Epidermal melanocyte (primary cell): Measurements from ENCODE around the gene KIF25.

Experiments
- DNase-seq: peaks from one replicate; pipeline ENCODE4 v3.0.0; 2011; ENCODE audit warnings: low spot score; ENCODE audit not compliant: insufficient read length

KIF25 gene

DNA sequence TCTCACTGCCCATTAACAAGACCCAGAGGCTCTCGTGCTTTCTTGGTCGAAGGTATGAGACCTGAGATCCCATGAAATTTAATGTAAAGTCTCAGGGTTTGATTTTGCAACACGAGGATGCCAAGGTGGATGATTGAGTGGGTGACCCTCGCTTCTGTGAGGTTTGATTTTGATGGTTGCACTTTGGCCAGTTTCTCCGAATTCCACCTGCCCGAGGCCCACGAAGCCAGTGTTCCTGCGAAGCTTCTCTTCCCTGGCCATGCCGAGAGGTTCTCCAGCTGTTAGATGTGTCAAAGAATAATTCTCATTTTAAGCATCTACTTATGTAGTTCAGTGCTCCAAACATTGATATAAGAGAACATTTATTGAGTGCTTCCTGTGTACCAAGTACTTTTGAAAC, at the start of gene KIF25:
KIF25 (plus strand) TSS at position 30 of the 400 bp plus-strand sequence. CDS start 31,915 bp downstream, outside the sequence.
- no peak for DNase-seq

- no peak for DNase-seq
These were observed 49.8 kb upstream of the KIF25 start for GRCh38 chr6:167947716-167948115.

GRCh38 chr6:167948716-167949115, 48.8 kb upstream of the KIF25 start:
- DNase-seq: no peak

DNA sequence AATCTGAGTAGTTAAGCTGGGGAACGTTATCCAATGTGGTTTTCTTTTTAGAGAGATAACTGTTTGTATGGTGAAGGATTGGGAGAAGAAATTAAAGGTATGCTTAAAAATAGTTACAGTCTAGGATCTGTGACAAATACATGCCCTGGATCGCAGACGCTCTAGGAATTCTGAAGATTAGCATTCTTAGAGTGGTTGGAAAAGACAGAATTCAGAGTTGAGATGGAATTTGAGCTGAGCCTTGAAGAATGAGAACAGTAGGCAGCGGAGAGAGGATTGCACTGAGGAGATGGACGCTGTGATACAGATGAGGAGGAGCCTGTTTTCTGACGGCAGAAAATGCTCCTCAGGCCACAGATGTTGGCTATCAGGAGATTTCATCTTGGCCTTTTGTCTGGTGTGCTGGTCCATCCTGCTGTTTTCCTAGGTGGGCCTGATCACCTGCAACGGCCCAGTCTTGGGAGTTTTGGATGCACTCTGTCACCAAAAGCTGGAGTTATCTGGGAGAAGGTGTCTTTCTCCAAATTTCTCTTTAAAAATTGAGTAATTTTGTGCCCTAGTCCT, 48.3 kb upstream of the KIF25 start:
- no peak for DNase-seq

DNA sequence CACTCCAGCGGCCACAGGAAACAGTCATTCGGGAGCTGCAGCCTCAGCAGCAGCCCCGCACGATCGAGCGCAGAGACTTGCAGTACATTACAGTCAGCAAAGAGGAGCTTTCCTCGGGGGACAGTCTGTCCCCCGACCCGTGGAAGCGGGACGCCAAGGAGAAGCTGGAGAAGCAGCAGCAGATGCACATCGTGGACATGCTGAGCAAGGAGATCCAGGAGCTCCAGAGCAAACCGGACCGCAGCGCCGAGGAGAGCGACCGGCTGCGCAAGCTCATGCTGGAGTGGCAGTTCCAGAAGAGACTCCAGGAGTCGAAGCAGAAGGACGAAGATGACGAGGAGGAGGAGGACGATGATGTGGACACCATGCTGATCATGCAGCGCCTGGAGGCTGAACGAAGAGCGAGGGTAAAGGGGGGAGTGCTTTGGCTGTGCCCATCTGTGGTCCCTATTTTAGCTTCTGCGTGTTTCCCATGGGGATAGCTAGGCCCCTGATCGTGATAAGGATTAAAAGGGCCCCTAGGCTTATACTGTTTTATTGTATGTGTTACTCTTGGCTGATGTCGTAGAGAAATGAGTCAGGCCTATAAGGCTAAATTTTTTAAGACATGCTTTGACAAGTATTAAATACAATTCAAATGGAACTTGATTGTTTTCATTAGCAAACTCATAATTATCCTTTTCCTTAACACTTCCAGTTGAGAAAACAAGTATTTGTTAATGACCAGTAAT, 45.5 kb upstream of the KIF25 start:
- no peak for DNase-seq

DNA sequence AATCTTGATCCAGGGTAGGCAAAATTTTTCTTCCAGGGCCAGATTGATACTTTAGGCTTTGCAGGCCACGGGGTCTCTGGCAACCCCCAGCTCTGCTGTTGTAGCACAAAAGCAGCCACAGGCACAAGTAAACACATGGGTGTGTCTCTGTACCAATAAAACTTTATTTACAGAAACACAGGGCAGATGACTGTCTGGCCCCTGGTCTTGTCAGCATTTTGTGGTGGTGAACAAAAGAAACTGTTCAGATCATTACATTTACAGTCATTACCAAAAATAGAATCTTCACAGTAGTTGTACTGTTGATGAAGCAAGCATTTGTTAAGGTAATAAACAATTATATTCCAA, 45.0 kb upstream of the KIF25 start:
- no peak for DNase-seq

DNA sequence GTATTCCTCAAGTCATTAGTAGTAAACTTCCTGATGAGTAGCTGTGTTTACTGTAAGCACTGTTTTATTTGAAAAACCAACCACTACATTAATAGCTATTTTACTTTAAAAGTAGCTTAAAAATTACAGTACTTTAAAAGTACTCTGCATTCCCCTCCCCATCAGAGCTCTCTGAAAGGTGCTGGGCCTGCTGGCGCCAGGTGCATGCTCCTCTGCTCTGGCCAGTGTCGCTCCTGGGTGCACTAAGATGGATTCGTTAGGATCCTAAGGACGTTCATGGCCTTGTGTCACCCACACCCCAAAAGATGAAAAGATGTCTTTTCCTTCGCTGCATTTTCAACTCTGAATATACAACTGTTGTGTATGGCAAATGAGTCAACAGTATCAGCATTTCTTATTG, 43.9 kb upstream of the KIF25 start:
- no peak for DNase-seq

DNA sequence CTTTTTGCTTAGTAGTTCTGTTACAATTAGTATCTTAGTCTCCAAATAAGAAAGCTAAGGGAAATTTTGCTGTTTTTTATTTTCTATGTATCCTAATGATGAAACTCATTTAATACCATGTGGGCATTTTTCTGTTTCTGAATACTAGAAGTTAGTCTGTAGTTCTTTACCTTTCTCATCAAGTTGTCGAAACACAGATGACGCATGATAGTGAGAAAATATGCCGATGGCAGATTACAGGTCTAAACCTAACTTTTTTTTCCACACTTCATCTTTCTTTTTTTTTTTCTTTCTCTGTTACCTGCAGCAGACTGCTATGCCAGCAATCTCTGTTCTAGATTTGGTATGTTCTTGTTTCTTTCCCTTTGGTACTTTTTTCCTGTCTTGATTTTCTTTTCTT, 43.3 kb upstream of the KIF25 start:
- no peak for DNase-seq

- no peak for DNase-seq
These were observed 41.0 kb upstream of the KIF25 start for GRCh38 chr6:167956491-167956890.

GRCh38 chr6:167956983-167957492, 40.4 kb upstream of the KIF25 start:
- no peak for DNase-seq

DNA sequence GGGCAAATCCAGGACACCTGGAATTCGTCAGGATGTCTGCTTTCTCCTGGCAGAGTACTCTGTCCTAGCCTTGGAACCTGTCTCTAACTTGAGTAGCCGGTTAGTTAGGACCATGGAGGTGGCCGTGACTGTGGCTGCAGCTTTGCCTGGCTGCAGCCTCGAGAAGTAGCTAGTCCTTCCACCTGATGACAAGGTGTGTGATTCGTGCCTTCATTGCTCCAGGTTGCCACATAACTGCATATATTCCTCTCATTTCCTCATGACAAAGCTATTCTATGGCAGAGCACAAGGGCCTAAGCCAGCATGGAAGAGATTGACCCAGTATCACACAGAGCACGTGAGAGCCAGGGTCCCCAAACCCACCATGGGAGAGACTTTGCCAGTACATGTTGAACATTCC, 39.8 kb upstream of the KIF25 start:
- DNase-seq: no peak

- DNase-seq: no peak
These were observed 36.9 kb upstream of the KIF25 start for GRCh38 chr6:167960579-167960978.

DNA sequence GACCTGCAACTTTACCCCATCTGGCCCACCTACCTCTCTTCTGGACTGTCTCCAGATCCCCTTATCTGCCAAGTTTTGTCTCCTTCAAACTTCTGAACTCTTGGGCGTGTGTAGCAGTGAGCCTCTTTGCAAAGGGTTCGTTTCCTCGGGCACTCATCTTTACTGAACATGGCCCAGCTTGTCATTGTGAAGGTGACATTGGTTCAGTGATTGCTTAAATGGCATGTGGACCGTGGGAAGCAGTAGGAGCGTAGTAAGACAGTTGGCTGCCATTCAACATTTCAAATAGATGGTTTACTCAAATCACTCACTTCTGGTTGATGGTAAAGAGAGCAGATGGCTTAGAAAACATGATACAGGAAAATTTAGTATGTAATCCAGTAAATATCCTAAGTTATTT, 34.8 kb upstream of the KIF25 start:
- DNase-seq: no peak

DNA sequence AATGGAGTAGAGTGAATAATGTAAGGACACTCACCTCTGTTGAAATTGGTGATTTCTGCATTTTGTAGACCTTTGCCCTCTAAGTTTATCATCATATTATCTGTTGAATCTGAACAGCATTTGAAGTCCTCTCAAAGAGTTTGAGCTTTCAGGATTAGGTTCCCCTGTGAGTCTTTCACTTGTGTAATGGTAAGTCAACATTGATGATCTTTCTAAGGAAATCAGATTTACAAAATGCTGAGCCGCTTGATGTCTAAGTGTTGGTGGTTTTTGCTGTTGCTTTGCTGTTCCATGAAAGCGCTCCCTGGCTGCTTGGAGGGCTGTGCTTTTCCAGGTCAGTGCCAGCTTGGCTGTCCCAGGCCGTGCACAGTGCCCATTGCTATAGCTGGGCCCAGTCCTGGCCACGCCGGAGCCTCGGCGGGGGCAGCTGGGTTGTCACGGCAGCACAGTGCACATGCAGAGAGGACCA, 33.8 kb upstream of the KIF25 start:
- no peak for DNase-seq

DNA sequence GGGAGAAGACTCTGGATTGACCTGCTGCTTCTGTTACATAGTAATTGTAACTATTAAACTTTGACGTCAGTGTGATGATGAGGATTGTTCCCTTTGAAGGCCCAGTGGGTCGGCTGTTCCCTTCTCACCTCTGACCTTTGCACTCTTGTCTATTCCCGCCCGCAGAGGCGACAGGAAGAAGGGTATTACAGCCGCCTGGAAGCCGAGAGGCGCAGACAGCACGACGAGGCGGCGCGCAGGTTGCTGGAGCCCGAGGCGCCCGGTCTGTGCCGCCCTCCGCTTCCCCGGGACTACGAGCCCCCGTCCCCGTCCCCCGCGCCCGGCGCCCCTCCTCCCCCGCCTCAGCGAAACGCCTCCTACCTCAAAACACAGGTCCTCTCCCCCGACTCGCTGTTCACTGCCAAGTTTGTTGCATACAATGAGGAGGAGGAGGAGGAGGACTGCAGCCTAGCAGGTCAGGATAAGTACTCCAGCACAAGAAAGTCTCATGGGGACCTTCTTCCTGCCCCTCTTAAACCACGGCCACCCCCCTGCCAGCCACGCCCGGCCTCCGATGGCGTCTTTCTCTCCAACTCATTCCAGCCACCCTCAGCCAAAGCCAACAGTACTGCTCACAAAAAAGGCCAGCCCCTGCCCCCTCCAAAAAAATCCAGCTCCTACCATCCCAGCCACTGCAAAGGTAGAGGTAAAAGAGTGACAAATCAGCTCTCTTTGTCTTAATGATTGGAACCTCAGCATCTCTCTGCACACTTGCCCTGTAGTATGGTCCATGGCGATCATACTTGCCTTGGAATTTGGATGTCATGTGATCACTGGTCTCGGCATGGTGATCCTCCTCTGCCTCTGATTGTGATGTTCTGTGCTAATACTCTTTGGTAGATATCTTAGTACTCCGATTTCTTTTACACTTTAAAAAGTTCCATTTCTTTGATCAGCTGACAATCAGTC, 31.6 kb upstream of the KIF25 start:
- DNase-seq: no peak

GRCh38 chr6:167966540-167966905, 30.9 kb upstream of the KIF25 start:
- DNase-seq: no peak

DNA sequence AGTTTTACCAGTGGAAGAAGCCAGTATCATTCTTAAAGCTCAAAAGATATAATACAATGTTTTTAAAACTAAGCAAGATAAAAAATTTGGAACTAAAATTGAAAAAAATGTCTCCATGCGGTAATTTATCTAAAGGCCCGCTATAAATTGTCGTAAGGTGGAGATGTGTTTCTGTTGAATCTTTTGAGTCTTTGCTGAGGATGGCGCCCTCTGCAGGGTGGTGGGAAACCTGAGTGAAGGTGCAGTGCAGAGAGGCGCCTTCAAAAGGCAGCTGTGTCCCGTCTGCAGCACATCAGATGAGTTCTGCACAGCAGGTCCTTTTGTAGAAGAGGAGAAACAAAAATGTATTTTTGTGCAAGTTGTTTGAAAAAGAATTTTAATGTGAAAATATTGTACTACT, 29.4 kb upstream of the KIF25 start:
- no peak for DNase-seq

- no peak for DNase-seq
These were observed 27.2 kb upstream of the KIF25 start for GRCh38 chr6:167970230-167970629.

DNA sequence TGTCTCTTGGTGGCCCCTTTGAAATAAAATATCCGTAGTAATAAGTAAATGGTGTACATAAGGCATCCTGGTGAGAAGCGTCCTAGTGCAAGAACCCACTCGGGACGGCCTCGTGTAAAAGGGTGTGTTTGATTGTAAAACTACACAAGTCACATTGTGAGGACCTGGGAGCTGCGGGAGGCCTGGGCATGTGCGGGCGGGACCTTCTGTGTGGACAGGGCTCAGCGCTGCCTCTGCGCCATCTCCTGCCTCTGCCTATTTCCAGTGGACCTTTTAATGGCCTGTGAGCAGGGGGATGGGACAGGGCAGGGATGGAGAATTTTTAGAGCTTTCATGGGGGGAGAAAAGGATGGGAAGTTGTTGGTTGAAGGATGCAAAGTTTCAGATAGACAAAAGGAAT, 25.3 kb upstream of the KIF25 start:
- DNase-seq: no peak

- no peak for DNase-seq
These were observed 24.2 kb upstream of the KIF25 start for GRCh38 chr6:167973148-167973885.

- DNase-seq: no peak
These were observed 22.7 kb upstream of the KIF25 start for GRCh38 chr6:167974640-167975344.
